HG02571 (cell line): Measurements from ENCODE around the gene SELPLG.
"Not testable (repeated sequence)": the region's sequence is repeated elsewhere in the genome, so short reads cannot be mapped to it uniquely, and the experiment has no call there.

Experiments used
- ATAC-seq: cut with Tn5 transposase; IDR thresholded peaks from one replicate; pipeline ENCODE4 v1.9.1; 2021; ENCODE audit warnings: mild to moderate bottlenecking, moderate library complexity; ENCODE audit not compliant: unreplicated experiment

SELPLG gene

GRCh38 chr12:108638997-108639822, 5.5 kb upstream of the SELPLG start:
- ATAC-seq: no peak

- no peak for ATAC-seq
Observed at GRCh38 chr12:108638141-108638827, 4.6 kb upstream of the SELPLG start.

- ATAC-seq: no peak
Observed at GRCh38 chr12:108637222-108637971, 3.7 kb upstream of the SELPLG start.

- no peak for ATAC-seq
Observed at GRCh38 chr12:108635997-108636808, 2.5 kb upstream of the SELPLG start.

GRCh38 chr12:108635201-108635996, 1.7 kb upstream of the SELPLG start:
- peak; percentile 43 for ATAC-seq

GRCh38 chr12:108634341-108634751, 652 bp upstream of the SELPLG start:
- no peak for ATAC-seq

- ATAC-seq: no peak
Observed at GRCh38 chr12:108633081-108633533, 587 bp downstream of the SELPLG start.

- not testable (repeated sequence) for ATAC-seq
Observed at GRCh38 chr12:108631261-108631660, 2.4 kb downstream of the SELPLG start.

- ATAC-seq: no peak
Observed at GRCh38 chr12:108630481-108631207, 3.0 kb downstream of the SELPLG start.

- ATAC-seq: no peak
Observed at GRCh38 chr12:108629824-108630476, 3.7 kb downstream of the SELPLG start.

- ATAC-seq: no peak
Observed at GRCh38 chr12:108629151-108629550, 4.5 kb downstream of the SELPLG start.

- ATAC-seq: no peak
Observed at GRCh38 chr12:108627134-108627920, 6.4 kb downstream of the SELPLG start.

GRCh38 chr12:108625228-108625627, 8.5 kb downstream of the SELPLG start:
- no peak for ATAC-seq

- no peak for ATAC-seq
Observed at GRCh38 chr12:108623577-108623976, 10.1 kb downstream of the SELPLG start.

- no peak for ATAC-seq
Observed at GRCh38 chr12:108622921-108623514, 10.7 kb downstream of the SELPLG start.

- no peak for ATAC-seq
Observed at GRCh38 chr12:108622421-108622820, 11.3 kb downstream of the SELPLG start.

- no peak for ATAC-seq
Observed at GRCh38 chr12:108621161-108621560, 12.5 kb downstream of the SELPLG start.
